ENCODE measurements around the gene TEX35.

- TF ChIP-seq CTCF (IDR thresholded peaks at IDR 0.05; ENCODE audit: borderline replicate concordance, extremely low read depth, low read length, poor library complexity, severe bottlenecking) (no peak), EZH2 (IDR thresholded peaks at IDR 0.05; ENCODE audit: borderline replicate concordance, low read depth, low read length, severe bottlenecking) (no peak)
Measured at GRCh38 chr1:178506669-178507068, 6.2 kb upstream of the TEX35 start.

Data from DND-41 (cell line).